SJSA1 (cell line): ENCODE data around the gene TRAPPC2. TPM values are rescaled to one million over a fixed set of nuclear protein-coding genes. Genes with fewer than 3 reads are reported as not detected.

Experiments used
- DNase-seq, 2 experiments: peaks; one replicate each; pipeline ENCODE4 v3.0.0-alpha.2; 2015 to 2020; ENCODE audit warnings: low spot score in 2 of 2, low read depth in 1 of 2
- H3K27ac ChIP-seq: fragments of 250-450 bp; sonication (Bioruptor Pico); 2 replicates; pipeline ENCODE4 v1.5.1; 2020; ENCODE audit warnings: mild to moderate bottlenecking, moderate library complexity
- H3K27me3 ChIP-seq: fragments of 250-450 bp; sonication (Bioruptor Pico); replicated peaks from 2 replicates; pipeline ENCODE4 v1.5.1; 2020; ENCODE audit warnings: mild to moderate bottlenecking, moderate library complexity
- H3K36me3 ChIP-seq: fragments of 250-450 bp; sonication (Bioruptor Pico); 2 replicates; pipeline ENCODE4 v1.5.1; 2020; ENCODE audit warnings: mild to moderate bottlenecking
- H3K4me1 ChIP-seq: fragments of 250-450 bp; sonication (Bioruptor Pico); replicated peaks from 2 replicates; pipeline ENCODE4 v1.6.1; 2021; ENCODE audit warnings: mild to moderate bottlenecking
- H3K4me3 ChIP-seq: fragments of 250-450 bp; sonication (Bioruptor Pico); 2 replicates; pipeline ENCODE4 v1.5.1; 2020; ENCODE audit warnings: mild to moderate bottlenecking
- H3K9me3 ChIP-seq: fragments of 250-450 bp; sonication (Bioruptor Pico); replicated peaks from 2 replicates; pipeline ENCODE4 v1.5.1; 2020; ENCODE audit warnings: mild to moderate bottlenecking
- total RNA-seq: library from RNA; depleted of rRNA; stranded (reverse); fragments of >200 nt; shearing (Covaris generic); gene quantifications from 2 replicates; pipeline ENCODE4 v1.2.3, GENCODE V29; 2014

The TRAPPC2 gene
- total RNA-seq, 1 experiment from 2014 or later, result 14.3 TPM

GRCh38 chrX:13702111-13702789 is 32.2 kb downstream of the TRAPPC2 start:
- Histone ChIP-seq H3K4me3 (no peak overlapping the region), H3K4me1 (no peaks in the 10 kb centered on the region), H3K9me3 (no peaks in the 10 kb centered on the region), H3K36me3 (no peaks in the 10 kb centered on the region), H3K27me3 (no peaks in the 10 kb centered on the region), H3K27ac (no peak overlapping the region)
- no peak for DNase-seq

GRCh38 chrX:13700380-13700779 is 34.0 kb downstream of the TRAPPC2 start:
- H3K27me3 ChIP-seq, result no peaks in the 10 kb centered on the region
- no peaks in the 10 kb centered on the region for H3K36me3 ChIP-seq
- H3K27ac ChIP-seq, result no peak overlapping the region
- DNase-seq, result no peak
- no peak overlapping the region for H3K4me3 ChIP-seq
- H3K4me1 ChIP-seq, result no peaks in the 10 kb centered on the region
- no peaks in the 10 kb centered on the region for H3K9me3 ChIP-seq

- H3K9me3 ChIP-seq, result no peaks in the 10 kb centered on the region
- no peaks in the 10 kb centered on the region; the same call in 1 of the 2 replicates for H3K4me1 ChIP-seq
- H3K27ac ChIP-seq, result no peak overlapping the region
- no peak for DNase-seq
- no peak overlapping the region for H3K4me3 ChIP-seq
- no peaks in the 10 kb centered on the region for H3K27me3 ChIP-seq
- no peaks in the 10 kb centered on the region for H3K36me3 ChIP-seq
Observed at GRCh38 chrX:13699183-13699826, 35.1 kb downstream of the TRAPPC2 start.

GRCh38 chrX:13698432-13698831 is 36.0 kb downstream of the TRAPPC2 start:
- DNase-seq, result no peak
- Histone ChIP-seq H3K9me3 (no peaks in the 10 kb centered on the region), H3K36me3 (no peaks in the 10 kb centered on the region), H3K4me1 (peaks cover 6% of the 10 kb centered on the region; the same call in 1 of the 2 replicates), H3K4me3 (no peak overlapping the region), H3K27me3 (no peaks in the 10 kb centered on the region), H3K27ac (no peak overlapping the region)

GRCh38 chrX:13697976-13698375 is 36.4 kb downstream of the TRAPPC2 start:
- Histone ChIP-seq H3K27ac (no peak overlapping the region), H3K9me3 (no peaks in the 10 kb centered on the region), H3K4me1 (peaks cover 11% of the 10 kb centered on the region; the same call in 1 of the 2 replicates), H3K36me3 (no peaks in the 10 kb centered on the region), H3K4me3 (no peak overlapping the region), H3K27me3 (no peaks in the 10 kb centered on the region)
- DNase-seq, result no peak

GRCh38 chrX:13697455-13697854 is 37.0 kb downstream of the TRAPPC2 start:
- Histone ChIP-seq H3K4me3 (no peak overlapping the region), H3K27ac (no peak overlapping the region), H3K36me3 (no peaks in the 10 kb centered on the region), H3K9me3 (no peaks in the 10 kb centered on the region), H3K4me1 (peaks cover 11% of the 10 kb centered on the region; the same call in 1 of the 2 replicates), H3K27me3 (no peaks in the 10 kb centered on the region)
- DNase-seq, result no peak

- no peak overlapping the region for H3K4me3 ChIP-seq
- no peak overlapping the region for H3K27ac ChIP-seq
- DNase-seq, result no peak
Observed at GRCh38 chrX:13695601-13696115, 38.8 kb downstream of the TRAPPC2 start.

GRCh38 chrX:13694983-13695382 is 39.4 kb downstream of the TRAPPC2 start:
- H3K36me3 ChIP-seq, result no peaks in the 10 kb centered on the region
- no peak for DNase-seq
- no peaks in the 10 kb centered on the region for H3K9me3 ChIP-seq
- no peaks in the 10 kb centered on the region for H3K27me3 ChIP-seq
- peaks cover 14% of the 10 kb centered on the region; the same call in 1 of the 2 replicates for H3K4me1 ChIP-seq
- H3K27ac ChIP-seq, result no peak overlapping the region
- H3K4me3 ChIP-seq, result no peak overlapping the region

More at GRCh38 chrX:13695601-13696115, 38.8 kb downstream of the TRAPPC2 start:
- Histone ChIP-seq H3K4me1 (peaks cover 11% of the 10 kb centered on the region; the same call in 1 of the 2 replicates), H3K27me3 (no peaks in the 10 kb centered on the region), H3K36me3 (no peaks in the 10 kb centered on the region), H3K9me3 (no peaks in the 10 kb centered on the region)

GRCh38 chrX:13694359-13694758 is 40.1 kb downstream of the TRAPPC2 start:
- no peak overlapping the region for H3K27ac ChIP-seq
- peaks cover 14% of the 10 kb centered on the region; the same call in 1 of the 2 replicates for H3K4me1 ChIP-seq
- H3K4me3 ChIP-seq, result no peak overlapping the region
- H3K36me3 ChIP-seq, result no peaks in the 10 kb centered on the region
- H3K27me3 ChIP-seq, result no peaks in the 10 kb centered on the region
- H3K9me3 ChIP-seq, result no peaks in the 10 kb centered on the region
- DNase-seq, result no peak

GRCh38 chrX:13693341-13693961 is 41.0 kb downstream of the TRAPPC2 start:
- Histone ChIP-seq H3K27ac (no peak overlapping the region), H3K36me3 (peaks cover 3% of the 10 kb centered on the region), H3K4me1 (peaks cover 14% of the 10 kb centered on the region; the same call in 1 of the 2 replicates), H3K9me3 (no peaks in the 10 kb centered on the region), H3K27me3 (no peaks in the 10 kb centered on the region), H3K4me3 (no peak overlapping the region)
- DNase-seq, result no peak

GRCh38 chrX:13692771-13693231 is 41.6 kb downstream of the TRAPPC2 start:
- H3K27ac ChIP-seq, result no peak overlapping the region
- H3K36me3 ChIP-seq, result peaks cover 3% of the 10 kb centered on the region
- no peak for DNase-seq
- H3K27me3 ChIP-seq, result no peaks in the 10 kb centered on the region
- H3K4me1 ChIP-seq, result peaks cover 16% of the 10 kb centered on the region; the same call in 1 of the 2 replicates
- H3K4me3 ChIP-seq, result no peak overlapping the region
- H3K9me3 ChIP-seq, result no peaks in the 10 kb centered on the region

- Histone ChIP-seq H3K4me3 (no peak overlapping the region), H3K9me3 (no peaks in the 10 kb centered on the region), H3K27ac (no peak overlapping the region), H3K27me3 (no peaks in the 10 kb centered on the region), H3K36me3 (peaks cover 3% of the 10 kb centered on the region), H3K4me1 (peaks cover 16% of the 10 kb centered on the region; the same call in 1 of the 2 replicates)
- no peak for DNase-seq
Observed at GRCh38 chrX:13691841-13692371, 42.5 kb downstream of the TRAPPC2 start.

GRCh38 chrX:13690836-13691235 is 43.6 kb downstream of the TRAPPC2 start:
- DNase-seq, result no peak
- Histone ChIP-seq H3K27me3 (no peaks in the 10 kb centered on the region), H3K4me3 (no peak overlapping the region)

More at GRCh38 chrX:13690836-13691235, 43.6 kb downstream of the TRAPPC2 start:
- Histone ChIP-seq H3K9me3 (no peaks in the 10 kb centered on the region), H3K27ac (no peak overlapping the region), H3K4me1 (peaks cover 16% of the 10 kb centered on the region; the same call in 1 of the 2 replicates), H3K36me3 (peaks cover 3% of the 10 kb centered on the region)
